Stimulated activated CD4-positive, alpha-beta T cell treated with anti-CD3 and anti-CD28 coated beads, Interleukin-2, amount 100 ng/mL, for 4 hours (primary cell): ENCODE measurements around the gene RLIM.
"Not testable (repeated sequence)": the region's sequence is repeated elsewhere in the genome, so short reads cannot be mapped to it uniquely, and the experiment has no call there.

Source experiments
- DNase-seq: peaks from one replicate; pipeline ENCODE4 v3.0.0-alpha.2; 2020; ENCODE audit warnings: low read depth

Gene RLIM, protein sequence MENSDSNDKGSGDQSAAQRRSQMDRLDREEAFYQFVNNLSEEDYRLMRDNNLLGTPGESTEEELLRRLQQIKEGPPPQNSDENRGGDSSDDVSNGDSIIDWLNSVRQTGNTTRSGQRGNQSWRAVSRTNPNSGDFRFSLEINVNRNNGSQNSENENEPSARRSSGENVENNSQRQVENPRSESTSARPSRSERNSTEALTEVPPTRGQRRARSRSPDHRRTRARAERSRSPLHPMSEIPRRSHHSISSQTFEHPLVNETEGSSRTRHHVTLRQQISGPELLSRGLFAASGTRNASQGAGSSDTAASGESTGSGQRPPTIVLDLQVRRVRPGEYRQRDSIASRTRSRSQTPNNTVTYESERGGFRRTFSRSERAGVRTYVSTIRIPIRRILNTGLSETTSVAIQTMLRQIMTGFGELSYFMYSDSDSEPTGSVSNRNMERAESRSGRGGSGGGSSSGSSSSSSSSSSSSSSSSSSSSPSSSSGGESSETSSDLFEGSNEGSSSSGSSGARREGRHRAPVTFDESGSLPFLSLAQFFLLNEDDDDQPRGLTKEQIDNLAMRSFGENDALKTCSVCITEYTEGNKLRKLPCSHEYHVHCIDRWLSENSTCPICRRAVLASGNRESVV

DNA sequence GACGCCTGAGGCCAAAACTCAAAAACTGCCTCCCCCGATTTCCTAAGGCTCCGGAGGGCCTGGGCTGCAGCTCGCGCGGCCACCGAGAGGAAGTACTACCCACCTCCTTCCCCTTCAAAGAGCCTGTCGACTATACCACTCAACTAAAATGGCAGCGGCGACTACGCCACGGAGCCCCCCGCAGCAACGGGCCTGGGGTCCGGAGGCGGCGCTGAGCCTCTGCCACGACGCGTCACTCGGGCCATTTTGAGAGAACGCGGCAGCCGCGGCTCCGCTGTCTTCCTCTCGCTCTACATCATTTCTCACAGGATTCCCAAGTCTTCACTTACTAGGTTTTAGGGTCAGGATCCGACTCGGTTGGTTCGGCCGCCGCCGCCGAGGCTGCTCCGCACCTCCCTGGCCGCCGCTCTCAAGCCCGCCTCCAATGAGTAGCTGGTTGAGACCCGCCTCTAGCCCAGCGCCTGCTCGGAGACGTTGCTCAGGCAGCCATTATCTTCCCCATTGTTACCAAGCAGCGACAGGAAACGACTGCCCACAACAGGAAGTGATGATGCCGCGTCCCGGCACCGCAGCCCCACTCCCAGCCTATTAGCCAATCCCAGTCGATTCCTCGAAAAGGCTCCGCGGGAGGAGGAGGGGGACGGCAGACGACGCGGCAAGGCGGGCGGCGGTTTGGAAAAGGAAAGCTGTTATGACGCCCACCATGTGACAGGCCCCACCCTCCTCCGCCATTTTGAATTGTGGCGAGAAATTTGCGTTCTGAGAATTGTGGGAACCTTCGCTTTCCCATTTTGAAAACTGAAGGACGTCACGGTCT is at the start of gene RLIM:
TSS of gene RLIM (minus strand) at position 532 of the 817 bp plus-strand sequence. CDS start 18,647 bp downstream, outside the sequence.
- peak; percentile 85 for DNase-seq

DNA sequence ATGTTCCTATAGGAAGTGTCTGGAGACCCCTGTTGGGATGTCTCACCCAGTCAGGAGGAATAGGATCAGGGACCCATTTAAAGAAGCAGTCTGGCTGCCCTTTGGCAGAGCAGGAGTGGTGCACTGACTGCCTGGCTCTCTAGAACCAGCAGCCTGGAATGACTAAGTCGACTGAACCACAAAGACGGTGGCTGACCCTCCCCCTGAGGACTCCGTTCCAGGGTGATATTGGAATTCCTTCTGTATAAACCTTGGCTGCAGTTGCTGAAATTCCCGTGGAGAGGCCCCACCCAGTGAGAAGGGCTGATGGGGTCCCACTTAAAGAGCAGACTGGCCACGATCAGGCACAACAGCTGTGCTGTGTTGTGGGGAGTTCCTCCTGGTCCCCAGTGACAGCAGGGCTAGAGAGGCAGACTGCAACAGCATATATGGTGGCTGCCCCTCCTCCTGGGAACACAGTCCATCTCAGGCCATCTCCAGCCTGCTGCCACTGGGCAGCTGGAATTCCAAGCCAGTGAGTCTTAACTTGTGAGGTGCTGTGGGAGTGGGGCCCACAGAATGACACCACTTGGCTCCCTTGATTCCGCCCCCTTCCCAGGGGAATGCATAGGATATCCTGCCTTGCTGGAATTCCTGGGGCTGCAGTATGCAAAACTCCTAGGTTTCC is 41.8 kb upstream of the RLIM start:
- DNase-seq: no peak

DNA sequence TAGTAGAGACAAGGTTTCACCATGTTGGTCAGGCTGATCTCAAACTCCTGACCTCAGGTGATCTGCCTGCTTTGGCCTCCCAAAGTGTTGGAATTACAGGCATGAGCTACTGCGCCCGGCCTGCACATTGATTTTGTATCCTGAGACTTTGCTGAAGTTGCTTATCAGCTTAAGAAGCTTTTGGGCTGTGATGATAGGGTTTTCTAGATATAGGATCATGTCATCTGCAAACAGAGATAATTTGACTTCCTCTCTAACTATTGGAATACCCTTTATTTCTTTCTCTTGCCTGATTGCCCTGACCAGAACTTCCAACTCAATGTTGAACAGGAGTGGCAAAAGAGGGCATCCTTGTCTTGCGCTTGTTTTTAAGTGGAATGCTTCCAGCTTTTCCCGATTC is 40.5 kb upstream of the RLIM start:
- DNase-seq: not testable (repeated sequence)

DNA sequence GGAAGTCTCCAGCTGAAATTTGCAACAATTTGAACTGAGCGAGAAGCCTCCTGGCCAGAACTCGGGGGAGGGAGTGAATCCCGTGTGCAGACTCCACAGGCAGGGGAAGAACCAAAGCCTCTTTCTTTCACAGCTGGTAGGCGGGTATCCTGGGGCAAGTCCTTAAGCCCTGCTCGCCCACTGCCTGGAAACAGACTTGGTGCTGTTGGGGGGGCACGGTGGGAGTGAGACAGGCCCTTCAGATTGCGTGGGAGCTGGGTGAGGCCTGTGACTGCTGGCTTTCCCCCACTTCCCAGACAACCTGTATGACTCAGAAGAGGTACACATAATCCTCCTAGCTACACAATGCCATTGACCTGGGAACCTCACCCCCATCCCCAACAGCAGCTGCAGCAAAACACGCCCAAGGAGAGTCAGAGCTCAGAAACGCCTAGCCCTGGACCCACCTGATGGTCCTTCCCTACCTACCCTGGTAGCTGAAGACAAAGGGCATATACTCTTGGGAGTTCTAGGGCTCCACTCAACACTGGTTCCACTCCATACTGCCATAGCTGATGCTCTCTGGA is 22.4 kb upstream of the RLIM start:
- DNase-seq: no peak

DNA sequence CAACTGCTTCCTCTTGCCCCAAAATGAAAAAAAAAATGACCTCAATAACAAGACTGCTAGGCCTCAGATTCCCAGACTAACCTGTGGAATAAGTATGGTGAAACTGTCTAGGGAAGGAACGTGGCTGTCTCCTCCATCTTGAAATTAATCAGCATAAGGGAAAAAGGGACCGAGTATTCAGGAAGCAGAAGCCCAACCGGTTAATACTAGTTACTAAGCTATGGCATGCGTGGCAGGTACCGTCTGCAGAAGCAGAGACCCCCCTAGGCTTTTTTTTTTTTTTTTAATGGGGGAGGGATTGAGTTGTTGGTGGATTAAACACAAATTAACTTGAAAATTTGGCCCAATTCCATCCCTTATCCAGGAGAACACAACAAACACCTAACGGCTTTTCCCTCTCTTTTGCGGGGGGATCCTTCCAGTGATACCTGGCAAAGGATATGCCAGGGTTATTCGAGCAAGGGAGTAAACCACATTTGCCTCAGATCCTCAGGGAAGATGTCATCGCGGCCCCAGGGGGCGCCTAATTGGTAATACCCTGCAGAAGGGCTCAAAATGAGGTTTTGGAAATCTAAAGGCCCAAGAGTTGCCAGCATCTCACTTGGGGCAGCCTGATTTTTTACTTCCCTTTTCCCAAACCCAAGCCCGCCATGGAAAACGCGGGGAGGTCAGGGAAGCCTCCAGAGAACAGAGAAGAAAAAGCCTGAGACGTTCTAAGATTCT is 893 bp downstream of the RLIM start:
- no peak for DNase-seq

DNA sequence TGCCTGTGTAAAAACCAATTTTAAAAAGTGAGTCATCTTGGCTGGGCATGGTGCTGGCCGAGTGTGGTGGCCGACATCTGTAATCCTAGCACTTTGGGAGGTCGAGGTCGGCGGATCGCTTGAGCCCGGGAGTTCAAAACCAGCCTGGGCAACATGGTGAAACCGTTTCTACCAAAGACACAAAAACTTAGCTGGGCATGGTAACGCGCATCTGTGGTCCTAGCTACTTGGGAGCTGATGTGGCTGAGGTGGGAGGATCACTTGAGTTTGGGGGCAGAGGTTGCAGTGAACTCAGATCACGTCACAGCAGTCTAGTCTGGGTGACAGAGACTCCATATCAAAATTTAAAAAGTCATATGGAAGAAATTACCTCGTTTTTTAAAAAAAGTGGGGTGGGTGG is 7.6 kb downstream of the RLIM start:
- no peak for DNase-seq

DNA sequence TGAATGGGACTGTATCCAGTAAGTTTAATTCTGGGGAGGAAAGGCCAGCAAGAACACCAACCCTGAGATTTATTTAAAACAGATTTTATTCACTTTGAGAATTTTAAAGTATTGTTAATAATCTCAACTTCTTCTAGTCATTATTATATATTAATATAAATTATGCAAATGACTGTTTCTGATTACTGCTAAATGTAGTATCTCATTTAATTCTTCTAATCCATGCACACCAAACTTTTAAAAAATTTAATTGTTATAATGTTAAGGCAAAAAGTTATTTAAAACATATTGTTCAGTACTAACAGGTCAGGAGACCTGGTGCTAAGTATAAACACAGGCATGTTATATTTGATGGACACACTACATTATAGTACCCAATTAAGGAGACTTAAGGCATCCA is 8.1 kb downstream of the RLIM start:
- DNase-seq: no peak

DNA sequence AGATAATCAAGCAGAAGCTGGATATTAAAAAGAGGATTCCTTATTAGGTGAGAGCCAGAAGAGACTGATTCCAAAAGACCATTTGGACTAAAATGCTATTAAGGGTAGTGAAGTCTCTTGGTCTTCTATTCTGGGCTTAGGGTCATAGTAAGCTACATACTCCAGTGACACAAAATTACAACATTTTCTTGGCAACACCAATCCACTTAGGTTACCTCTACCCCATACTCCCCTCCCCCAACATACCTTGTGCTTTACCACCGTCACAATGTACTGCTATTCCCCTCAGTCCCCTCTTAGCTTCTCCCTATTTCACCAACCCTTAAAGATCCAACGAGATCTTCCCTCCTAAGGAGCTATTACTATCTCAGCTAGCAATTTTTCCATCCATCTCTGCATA is 11.4 kb downstream of the RLIM start:
- no peak for DNase-seq

DNA sequence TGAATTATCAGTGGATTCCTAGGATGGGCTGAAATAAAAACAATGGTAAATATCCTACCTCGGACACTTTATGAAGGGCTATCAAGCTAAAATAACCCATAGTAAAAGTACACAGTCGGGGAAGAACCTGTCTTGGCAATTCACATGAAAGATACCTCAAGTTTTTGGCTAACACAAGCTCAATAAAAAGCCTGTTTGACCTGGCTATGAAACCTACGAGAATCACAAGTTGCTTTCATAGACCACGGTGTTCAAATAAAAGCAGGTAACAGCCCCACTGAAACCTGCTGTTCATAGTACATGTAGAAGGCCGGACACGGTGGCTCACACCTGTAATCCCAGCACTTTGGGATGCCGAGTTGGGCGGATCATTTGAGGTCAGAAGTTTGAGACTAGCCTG is 12.3 kb downstream of the RLIM start:
- no peak for DNase-seq

DNA sequence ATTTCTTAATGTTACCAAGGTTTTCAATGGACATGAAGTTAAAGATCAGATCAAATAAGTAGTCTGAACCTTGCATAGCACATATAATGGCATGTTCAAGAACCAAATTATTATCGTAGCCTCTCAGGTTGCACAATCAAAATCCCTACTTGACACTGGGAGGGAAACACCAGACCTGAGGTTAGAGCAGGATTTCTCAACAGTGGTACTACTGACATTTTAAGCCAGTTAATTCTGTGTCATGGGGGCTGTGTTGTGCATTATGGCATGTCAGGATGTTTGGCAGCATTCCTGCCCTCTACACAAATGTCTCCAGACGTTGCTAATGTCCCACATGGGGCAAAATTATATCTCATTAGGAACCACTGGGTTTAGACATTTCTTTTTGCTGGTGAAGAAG is 20.8 kb downstream of the RLIM start:
- no peak for DNase-seq

DNA sequence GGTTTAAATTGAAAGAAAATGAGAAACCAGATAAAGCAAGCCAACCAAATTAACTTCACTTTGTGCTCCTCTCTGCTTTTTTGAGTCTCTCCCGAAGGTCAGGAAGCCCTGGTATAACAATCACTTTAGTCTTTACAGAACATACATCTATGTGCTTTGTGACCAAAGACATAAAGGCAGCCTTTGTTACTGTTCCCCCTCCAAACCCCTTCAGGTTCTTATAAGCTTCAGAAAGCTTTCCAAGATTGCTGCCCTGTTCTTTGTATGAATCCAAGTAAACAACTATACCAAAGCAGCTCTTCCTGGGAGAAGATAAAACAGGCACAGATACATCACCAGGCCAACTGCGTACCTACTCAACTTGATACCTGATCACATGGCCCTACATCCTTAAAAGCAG is 28.7 kb downstream of the RLIM start:
- DNase-seq: no peak

DNA sequence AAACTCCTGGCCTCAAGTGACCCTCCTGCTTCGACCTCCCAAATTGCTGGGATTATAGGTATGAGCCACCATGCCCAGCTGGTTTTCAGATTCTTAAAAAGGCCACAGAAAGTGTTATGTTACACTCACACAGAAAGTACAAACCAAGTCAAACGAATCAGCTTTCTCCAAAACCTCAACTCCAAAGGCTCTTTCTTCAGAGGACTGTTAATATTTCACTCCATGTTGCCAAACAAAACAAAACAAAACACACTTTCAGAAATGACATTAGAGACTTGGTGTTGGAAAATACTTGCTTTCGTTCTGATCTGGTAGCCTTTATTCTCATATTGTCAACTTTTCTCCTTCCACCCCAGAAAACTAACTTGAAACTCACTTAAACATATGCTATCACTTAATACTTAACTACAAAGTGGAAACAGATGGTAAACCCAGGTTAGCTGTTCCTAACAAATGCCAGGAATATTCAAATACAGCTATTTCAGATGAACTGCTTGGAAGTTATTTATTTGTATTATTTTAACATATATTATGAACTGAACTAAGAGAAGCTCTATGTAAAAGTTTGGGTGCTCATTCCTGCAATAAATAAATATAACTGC is 34.7 kb downstream of the RLIM start:
- DNase-seq: no peak

DNA sequence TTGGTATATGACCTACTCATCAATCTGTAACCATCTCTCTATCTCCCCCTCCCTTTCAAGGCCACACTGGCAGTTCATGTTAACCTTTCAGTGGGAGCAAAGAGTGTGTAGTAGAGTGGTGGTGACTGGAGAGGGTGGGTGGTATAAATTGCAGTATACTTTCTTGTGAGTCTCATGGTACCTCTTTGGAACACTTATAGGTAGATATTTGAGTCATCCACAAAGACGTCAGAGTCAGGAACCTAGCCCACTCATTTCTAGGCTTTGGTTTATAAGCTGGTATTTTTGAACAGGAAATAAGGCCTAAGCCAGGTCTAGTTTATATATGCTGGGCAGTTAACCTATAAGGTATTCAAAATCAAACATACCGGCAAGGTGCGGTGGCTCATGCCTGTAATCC is 36.3 kb downstream of the RLIM start:
- no peak for DNase-seq

DNA sequence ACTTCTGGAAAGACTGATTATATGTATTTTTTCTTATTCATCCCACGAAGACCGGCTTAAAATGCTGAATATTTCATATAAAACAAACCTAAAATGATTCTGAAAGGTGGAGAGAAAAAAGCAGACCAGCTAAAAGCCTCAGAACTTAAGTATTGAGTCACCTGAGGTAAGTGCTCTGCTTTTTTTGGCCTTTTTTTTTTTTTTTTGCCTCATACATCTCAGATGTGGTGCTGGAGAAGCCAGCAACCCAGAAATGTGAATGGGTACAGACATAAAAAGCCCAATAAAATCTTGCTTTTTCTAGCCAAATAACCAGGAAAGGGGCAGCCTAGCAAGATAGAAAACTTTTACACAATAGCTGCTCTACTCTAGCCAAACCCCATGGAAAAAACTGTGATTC is 57.0 kb downstream of the RLIM start:
- no peak for DNase-seq

DNA sequence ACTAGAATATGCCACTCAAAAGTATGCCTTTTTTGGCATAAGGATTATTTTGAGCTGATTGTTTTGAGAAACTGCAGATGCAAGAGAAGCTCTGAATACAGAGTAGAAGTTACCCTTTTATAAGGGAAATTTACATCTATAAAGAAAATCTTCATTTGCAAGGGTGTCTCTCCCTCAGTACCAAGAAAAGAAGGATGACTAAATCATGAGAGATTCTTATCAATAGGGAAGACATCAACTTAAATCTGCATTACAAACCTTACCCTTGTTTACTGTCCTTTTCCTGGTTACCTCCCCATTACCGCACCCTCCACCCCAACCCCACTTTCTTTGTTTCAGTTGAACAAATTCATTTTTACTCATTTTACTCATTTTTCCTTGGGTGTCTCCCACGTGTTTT is 62.5 kb downstream of the RLIM start:
- no peak for DNase-seq

DNA sequence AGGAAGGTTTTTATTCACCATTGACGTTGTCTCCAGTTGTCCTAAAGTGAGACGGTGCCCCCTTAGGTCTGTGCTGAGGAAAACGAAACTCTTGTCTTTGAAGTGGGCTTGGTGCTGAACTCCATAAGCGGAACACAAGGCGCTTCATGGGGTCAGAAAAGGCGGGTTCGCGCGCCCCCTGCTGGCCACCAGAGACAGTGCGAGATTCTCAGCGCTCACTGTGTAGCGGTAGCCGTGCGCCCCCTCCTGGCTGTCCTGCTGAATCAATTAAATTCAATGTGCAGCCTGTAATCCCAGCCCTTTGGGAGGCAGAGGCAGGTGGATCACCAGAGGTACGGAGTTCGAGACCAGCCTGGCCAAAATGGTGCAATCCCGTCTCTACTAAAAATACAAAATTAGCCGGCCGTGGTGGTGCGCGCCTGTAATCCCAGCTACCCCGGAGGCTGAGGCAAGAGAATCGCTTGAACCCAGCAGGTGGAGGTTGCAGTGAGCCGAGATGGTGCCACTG is 64.1 kb downstream of the RLIM start:
- DNase-seq: peak; percentile 69

DNA sequence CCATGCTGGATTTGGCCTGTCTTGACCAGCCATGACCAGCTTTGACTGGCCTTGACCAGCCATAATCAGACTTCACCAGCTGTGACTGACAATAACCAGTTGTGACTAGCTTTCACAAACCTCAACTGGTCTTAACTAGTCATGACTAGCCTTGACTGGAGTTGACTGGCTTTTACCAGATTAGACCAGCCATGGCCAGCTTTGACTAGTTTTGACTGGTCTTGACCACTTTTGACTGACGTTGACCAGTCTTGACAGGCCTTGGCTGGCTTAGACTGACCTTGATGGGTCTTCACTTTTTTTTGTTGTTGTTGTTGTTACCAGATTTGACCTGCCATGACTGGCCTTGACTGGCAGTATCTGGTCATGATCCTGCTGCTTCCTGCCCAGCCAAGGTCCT is 67.4 kb downstream of the RLIM start:
- DNase-seq: no peak

DNA sequence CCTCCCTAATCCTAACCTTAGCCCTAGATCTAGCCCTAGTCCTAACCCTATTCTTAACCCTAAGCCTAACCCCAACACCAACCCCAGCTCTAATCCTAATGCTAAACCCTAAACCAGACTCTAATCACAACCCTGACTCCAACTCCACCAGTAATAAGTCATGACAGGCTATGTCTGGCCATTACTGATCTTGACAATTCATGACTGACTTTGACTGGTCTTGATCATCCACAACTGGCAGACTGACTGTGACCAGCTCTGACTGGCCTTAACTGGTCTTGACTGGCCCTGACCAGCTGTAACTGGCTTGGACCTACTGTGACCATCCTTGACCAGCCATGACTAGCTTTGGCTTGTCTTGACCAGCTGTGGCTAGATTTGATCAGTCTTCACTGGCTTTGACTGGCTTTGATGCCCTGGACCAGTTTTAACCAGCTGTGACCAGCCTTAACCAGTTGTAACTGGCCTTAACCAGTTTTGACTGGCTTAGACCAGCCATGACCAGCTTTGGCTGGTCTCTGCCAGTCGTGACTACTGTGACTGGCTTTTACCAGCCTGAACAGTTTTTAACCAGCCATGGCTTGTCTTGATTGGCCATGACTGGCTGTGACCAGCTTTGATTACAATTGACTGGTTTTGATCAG is 68.4 kb downstream of the RLIM start:
- DNase-seq: no peak

DNA sequence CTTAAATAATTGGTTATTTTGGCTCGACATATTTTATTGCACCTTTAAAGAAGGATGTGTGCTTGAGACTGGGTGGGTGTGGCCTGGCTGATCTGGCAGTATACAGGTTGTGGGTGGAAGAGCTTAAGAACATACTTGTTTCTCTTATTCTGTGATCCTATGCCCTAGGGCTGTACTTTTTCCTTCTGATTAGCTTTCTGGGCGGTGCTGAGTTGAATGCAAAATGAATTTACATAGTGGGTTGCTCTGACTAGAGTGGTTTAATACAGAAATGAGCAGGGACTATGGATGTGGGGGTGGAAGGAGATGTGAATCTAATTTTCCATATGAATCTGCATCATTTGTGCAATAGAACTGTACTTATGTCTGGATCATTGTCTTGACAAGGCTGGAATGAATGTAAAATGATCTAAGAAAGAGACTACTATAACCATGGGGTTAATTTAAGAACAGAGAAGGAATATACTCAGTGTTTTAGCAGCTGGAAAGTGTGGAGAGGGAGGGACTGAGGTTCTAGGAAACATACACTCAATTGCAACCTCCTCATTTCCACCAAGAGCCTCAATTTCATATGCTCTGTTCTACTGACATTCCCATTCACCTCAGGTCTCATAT is 73.7 kb downstream of the RLIM start:
- no peak for DNase-seq
